UCSD-AML1 (cell line): ENCODE results near the gene ZNF426.

Experiments used
- DNase-seq: peaks from one replicate; lab custom pipeline; 2025; ENCODE audit not compliant: unreplicated experiment; lab: John Stamatoyannopoulos, UW

Gene ZNF426

GRCh38 chr19:9498183-9498902 is 40.1 kb downstream of the ZNF426 start, which contains the start of gene ZNF560:
TSS of gene ZNF560 (minus strand) at chr19:9498616. CDS start at chr19:9475313, 23,303 bp downstream.
- DNase-seq, result no peak

- no peak for DNase-seq
These were observed 44.3 kb downstream of the ZNF426 start for GRCh38 chr19:9494096-9494495.

DNA sequence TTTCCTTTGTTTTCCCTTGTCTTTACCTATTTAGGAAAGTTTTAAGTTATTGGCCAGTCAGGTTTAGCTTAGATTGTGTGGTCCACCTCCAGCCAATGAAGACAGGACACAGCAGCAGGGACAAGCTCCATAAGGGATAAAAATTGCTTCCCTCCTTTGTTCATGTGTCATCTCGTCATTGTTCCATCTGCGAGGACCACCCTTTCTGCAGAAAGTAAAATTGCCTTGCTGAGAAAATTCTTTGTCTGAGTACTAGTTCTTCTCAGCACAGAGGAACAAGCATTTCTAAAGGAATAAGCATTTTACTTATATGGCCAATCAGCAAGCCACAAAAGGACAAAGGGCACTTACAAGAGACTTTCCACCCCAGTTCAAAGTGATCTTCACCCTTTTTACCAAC is 51.4 kb downstream of the ZNF426 start:
- no peak for DNase-seq

GRCh38 chr19:9485140-9485539 is 53.3 kb downstream of the ZNF426 start:
- no peak for DNase-seq

- DNase-seq, result no peak
These were observed 63.5 kb downstream of the ZNF426 start for GRCh38 chr19:9474975-9475374.
